Stimulated activated CD8-positive, alpha-beta memory T cell treated with anti-CD3 and anti-CD28 coated beads, Interleukin-15, amount 100 ng/mL, for 1 hour (primary cell): ENCODE measurements around the gene ZNRF4.

Source experiments
- DNase-seq: peaks from one replicate; pipeline ENCODE4 v3.0.0-alpha.2; 2020; ENCODE audit warnings: low read depth

Gene ZNRF4

DNA sequence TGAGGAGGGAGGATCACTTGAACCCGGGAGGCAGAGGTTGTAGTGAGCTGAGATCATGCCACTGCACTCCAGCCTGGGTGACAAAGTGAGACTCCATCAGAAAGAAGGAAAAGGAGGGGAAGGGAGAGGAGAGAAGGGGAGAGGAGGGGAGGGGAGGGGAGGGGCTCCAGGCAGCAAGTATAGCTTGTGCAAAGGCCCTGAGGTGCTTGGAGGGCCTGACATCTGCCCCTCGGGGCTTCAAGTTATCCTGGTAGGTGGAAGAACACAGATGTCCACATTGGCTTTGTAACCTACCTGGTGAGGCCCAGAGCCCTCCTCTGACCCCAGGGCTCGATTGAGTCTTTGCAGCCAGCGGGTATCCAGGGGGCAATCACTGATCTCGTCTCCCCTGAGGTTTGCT, 11.5 kb upstream of the ZNRF4 start:
- DNase-seq = no peak

DNA sequence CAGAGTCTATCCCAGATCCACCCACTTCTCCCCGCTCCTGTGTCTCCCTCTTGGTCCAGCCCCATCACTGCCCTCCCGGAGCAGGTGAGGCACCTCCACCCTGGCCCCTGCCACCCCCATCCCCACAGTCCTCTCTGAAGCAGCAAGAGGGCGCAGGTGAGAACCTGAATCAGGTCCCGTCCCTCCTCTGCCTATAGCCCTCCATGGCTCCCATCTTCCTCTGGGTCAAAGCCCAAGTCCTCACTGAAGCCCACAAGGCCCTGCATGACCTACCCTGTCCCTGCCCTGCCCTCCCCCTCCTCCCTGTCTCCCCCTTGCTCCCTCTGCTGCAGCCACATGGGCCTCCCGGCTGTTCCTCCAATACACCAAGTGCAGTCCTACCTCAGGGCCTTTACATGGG, 10.8 kb upstream of the ZNRF4 start:
- DNase-seq = no peak

DNA sequence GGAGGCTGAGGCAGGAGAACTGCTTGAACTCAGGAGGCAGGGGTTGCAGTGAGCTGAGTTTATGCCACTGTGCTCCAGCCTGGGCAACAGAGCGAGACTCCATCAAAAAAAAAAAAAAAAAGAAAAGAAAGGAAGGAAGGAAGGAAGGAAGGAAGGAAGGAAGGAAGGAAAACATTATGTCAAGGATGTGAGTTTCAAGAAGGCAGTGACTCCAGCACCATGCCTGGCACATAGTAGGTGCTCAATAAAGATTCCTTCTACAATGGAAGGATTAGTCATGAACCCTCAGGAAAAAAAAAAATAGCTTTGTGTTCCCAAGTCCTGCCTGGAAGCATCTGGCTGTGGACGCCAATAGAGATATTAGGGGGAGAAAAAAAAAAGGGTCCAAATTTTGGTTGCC, 10.1 kb upstream of the ZNRF4 start:
- DNase-seq = no peak

DNA sequence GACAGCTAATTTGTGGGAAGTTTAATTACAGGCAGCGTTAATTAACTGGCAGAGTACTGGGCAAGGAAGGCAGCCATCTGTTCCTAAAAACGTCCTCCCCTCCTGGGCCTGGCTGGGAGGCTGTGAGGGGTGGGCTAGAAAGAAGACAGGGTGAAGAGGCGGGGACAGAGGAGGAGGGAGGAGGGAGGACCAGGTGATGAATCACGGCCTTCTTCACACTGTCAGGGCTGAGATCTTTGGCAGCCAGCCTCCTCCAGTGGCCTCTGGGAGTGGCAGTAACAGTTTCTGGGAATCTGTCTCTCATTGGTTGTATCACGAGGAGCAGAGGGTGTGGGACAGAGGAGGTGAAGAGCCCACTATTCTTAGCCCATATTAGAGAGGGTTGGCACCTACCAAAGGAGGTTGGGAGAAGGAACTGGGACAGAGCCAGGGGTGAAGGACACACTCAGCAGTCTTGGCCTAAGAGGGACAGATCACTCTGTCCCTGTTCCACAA, 9.6 kb upstream of the ZNRF4 start:
- no peak for DNase-seq

DNA sequence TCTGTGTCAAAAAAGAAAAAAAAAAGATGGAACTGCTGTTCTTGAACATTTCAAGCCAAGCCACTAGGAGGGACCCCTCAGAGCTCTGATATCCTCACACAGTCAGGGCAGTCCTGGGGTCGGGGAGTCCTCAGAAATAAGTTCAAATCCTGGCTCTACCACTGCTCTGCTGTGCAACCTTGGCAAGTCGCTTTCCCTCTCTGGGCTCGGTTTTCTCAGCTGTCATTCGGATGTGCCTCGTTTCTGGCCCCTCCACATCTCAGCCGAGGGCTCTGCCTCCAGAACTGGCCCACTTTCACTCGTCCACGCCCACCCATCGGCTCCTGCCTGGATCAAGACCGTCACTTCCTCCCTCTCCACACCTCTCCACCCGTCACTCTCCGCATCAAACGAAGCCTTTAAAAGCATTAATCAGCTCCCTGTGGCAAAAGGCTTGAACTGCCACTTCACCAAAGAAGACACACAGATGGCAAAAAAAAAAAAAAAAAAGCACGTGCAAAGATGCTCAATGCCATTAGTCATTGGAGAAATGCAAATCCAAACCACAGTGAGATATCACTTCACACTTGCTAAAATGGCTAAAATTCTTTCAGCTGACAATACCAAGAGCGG, 7.4 kb upstream of the ZNRF4 start:
- DNase-seq = no peak

DNA sequence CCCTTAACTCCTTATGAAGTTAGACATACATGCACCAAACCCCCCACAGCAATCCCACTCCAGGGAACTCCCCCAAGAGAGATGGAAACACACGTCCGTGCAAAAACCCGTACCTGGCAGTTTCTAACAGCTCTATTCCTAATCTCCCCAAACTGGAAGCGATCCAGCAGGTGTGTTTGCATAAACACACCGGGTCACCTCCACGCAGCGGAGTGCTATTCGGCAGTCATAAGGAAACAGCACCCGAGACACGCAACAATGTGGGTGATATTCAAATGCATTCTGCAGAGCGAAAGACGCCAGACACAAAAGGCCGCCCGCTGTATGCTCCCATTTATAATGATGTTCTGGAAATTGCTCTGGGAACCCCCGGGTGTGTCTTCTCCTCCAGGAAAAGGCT, 6.8 kb upstream of the ZNRF4 start:
- no peak for DNase-seq

DNA sequence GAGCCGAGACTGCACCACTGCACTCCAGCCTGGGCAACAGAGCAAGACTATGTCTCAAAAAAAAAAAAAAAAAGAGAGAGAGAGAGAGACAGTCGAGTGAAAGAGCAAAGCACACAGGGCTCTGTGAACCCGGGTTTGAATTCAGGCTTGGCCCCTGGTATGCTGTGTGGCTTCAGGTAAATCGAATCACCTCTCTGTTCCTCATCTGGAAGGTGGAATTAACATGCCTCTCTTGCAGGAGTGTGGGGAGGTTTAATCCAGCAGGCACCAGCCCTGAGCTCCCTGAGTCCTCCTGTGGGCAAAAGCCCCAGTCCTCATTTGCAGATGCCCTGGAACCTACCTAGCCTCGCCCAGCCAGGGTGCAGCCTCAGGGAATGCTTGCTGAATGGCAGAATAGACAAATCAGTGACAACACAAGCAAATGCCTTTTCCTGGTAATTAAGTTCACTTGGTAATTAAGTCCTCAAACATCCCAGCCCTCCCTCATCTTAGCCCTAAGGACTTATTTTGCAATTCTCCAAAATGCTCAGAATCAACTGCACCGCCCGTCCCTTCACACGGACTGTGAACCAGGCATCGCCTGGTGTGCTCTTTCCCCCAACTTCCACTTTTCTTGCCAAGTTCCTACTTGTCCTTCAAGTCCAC, 4.6 kb upstream of the ZNRF4 start:
- no peak for DNase-seq

DNA sequence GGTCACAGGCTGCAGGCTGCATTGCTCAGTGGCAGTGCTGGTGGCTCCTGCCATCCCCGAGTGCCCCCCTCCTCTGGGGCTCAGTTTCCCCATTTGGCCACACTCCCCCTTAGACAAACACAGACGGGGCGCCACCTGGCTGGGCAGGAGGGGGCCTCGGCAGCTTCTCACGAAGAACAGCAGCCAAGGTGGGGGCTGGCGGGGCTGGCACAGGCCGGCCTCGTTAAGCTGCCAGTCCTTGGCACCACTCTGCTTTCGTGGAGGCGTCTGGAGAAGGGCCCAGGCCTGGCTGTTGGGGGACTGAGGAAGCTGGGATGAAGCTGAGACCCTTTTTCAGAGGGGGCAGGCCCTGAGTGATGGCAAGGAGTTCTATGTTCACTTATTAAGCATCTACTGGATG, 3.7 kb upstream of the ZNRF4 start:
- DNase-seq = no peak

DNA sequence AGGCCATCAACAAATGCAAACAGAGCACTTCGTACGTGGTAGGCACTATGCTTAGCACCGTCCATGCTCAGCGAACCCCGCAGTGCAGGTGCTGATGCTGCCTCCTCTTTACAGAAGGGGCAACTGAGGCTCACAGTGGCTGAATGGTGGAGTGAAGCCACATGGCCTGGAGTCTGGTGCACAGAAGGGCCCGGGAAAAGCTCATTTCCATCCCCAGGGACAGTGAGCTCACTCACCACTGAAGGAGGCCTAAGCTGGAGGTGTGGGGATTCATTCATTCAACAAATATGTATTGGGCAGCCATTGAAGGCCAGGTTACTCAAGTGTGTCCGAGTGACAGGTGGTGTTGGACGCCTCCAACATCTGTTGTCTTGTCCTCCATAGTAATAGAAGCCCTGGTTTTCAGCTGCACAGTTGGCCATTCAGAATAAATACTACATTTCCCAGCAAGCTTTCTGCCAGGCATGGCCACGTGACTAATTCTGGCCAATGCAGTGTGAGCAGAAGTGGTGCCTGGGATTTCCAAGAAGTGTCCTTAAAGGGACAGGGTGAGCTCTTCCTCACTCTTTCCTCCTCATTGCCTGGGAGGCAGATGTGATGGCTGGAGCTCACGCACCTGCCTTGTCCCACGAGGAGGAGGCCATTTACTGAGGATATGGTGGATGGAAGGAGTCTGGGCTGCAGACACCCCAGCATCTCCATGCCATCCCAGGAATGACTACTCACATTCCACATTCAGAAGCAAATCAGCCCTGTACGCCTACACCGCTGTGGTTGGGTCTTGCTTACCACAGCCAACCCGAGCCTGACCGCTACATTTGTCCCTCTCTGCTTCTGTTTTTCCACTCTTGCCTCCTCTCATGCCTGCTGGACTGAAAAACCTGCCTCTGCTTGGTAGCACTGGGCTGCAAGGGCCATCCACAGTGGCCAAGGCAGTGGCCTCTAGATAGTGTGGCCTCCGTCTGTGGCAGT, 2.3 kb upstream of the ZNRF4 start:
- DNase-seq = no peak

DNA sequence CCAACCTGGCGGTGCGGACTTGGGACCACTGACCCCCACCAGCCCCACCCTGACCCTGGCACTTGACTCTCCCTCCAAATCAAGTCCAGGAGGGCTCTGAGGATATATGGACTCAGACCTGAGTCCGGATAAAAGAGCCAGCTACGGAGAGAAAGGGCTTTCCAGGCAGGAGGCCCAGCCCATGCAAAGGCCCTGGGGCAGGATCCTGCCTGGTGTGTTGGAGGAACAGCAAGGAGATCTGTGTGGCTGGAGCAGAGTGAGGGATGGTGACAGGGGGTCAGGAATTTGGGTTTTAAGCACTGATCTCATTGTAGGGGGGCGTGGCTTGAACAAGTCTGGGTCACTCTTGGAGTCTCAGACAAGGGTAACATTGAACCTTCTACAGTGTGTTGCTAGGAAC, 474 bp upstream of the ZNRF4 start:
- DNase-seq = no peak

DNA sequence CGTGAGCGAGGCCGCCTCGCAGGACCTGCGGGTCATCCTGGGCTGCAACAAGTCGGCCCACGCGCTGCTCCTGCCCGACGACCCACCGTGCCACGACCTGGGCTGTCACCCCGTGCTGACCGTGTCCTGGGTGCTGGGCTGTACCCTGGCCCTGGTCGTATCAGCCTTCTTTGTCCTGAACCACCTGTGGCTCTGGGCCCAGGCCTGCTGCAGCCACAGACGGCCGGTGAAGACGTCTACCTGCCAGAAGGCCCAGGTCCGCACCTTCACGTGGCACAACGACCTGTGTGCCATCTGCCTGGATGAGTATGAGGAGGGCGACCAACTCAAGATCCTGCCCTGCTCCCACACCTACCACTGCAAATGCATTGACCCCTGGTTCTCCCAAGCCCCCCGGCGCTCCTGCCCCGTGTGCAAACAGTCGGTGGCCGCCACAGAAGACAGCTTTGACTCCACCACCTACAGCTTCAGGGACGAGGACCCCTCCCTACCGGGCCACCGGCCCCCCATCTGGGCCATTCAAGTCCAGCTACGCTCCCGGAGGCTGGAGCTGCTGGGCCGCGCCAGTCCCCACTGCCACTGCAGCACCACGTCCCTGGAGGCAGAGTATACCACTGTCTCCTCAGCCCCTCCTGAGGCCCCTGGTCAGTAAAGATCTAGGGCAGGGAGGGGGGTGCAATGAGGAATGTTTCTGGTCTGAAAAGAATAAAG, 1.1 kb downstream of the ZNRF4 start:
- DNase-seq = no peak

DNA sequence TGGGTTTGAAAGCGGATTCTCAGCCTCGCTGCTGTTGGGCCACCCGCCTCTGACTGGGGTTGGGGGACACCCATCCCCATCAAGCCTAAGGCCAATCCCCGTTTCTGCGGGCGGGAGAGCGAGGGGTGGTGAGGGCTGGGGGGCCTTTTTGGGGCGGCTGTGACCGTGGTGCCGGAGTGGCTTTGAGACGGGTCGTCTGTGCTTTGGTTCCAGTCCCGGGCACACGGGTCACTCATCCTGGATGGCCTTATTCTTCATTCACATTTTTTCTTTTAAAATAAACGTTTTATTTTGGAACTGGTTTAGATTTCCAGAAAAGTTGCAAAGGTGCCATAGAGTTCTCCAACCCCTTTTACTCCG, 1.6 kb downstream of the ZNRF4 start:
- DNase-seq = no peak

DNA sequence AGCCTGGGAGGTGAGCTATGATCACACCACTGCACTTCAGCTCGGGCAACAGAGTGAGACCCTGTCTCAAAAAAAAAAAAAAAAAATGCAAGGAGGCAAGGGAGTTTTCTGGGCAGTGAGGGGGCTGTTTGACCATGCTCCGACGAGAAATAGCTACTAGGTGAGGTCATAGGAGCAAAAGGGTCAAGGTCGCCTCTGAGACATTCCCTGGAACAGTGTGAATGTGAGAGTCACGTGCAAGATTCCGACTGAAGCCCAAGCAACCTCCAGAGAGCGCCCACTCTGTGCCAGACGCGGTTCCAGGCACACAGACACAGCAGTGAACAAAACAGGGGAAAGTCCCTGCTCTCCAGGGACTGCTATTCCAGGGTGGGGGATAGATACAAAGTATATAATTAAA, 2.5 kb downstream of the ZNRF4 start:
- DNase-seq = no peak

DNA sequence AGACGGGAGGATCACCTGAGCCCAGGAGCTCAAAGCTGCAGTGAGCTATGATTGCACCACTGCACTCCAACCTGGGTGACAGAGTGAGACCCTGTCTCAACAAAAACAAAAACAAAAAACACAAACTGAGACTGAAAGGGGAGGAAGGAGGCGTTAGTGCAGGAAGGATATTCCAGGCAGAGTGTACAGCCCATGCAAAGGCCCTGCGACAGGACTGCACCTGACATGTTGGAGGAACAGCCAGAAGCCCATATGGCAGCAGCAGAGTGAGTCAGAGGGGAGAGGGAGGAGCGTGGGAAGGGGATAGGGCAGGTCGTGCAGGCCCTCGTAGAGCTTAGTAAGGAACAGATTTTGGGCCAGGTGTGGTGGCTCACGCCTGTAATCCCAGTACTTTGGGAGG, 3.2 kb downstream of the ZNRF4 start:
- DNase-seq = no peak

DNA sequence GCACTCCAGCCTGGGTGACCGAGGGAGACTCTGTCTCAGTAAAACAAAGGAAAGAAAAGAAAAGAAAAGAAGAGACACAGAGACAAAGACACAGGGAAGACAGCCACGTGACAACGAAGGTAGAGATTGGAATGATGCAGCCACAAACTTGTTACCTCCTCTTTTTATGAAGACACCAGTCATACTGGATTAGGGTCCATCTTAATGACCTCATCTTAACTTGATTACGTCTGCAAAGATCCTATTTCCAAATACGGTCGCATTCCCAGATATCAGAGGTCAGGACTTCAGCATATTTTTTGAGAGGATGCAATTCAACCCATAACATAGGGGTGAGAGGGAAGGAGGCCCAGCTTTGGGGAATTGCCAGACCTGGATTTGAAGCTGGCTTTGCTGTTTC, 4.1 kb downstream of the ZNRF4 start:
- no peak for DNase-seq

DNA sequence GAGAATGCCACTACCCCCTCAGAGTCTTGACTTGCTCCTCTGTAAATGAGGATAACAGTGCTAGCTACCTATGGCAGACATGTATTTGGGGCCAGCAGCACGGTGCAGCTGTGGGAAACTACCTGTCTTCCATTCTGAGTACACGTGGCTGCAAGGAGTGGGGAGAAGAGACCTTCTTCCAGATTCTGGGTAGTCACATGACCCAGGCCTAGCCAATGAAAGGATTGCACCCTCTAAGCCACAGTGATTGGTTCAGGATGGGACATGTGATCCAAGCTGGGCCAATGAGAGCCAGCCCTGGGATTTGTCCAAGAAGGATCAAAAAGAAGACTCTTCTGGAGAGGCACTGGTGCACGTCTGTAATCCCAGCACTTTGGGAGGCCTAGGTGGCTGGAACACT, 5.5 kb downstream of the ZNRF4 start:
- no peak for DNase-seq

DNA sequence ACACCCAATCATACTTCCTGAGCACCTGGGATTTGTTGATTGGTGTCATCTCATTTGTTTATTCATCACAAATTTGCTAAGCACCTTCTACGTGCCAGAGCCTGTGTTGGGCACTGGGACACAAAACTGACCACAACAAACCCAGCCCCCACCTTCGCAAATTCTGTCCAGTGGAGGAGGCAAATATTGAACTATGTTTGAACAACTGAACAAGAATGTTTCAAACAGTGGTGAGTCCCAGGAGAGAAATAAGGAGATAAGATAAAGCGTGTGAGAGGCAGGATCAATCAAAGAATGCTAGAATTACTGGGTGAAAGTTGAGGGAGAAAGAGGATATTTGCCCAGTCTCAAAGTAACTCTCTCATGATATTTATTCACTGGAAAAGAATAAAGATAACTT, 8.7 kb downstream of the ZNRF4 start:
- DNase-seq = no peak

DNA sequence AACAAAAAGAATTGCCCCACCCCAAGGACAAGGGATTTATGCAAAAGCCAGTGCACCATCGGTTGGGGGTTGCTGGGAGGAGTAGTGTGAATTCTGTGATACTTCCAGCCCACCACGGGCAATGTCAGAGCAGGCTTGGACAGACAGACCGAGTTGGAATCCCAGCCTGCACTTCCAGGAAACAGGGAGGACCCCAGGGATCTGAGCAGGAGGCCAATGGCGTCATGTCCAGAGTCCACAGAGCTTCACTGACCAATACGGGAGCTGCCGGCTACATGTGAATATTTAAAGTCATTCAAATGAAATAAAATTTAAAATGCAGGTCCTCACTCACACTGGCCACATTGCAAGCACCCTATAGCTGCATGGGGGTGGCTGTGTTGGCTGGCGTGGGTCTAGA, 10.9 kb downstream of the ZNRF4 start:
- DNase-seq = no peak

DNA sequence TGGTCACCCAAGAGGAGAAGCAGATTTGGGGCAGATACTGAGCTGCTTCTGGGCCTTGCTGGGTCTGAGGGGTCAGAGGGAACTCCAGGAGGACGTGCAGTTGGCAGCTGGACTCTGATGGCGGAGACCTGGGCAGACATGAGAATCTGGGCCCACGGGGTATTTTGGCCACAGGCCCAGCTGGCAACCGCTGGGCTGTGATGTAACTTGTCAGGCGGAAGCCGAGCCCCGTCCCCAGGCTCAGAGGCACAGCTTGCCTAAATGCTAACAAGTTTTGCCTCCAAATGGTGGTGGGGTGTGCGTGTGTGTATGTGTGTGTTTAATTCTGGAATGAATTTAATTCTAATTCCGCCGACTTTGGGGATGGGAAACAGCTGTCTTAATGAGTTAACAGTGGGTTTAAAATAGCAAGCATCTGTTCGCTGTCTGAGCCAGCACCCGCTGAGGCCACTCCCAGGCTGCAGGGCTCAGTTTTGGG, 11.6 kb downstream of the ZNRF4 start:
- DNase-seq = no peak

DNA sequence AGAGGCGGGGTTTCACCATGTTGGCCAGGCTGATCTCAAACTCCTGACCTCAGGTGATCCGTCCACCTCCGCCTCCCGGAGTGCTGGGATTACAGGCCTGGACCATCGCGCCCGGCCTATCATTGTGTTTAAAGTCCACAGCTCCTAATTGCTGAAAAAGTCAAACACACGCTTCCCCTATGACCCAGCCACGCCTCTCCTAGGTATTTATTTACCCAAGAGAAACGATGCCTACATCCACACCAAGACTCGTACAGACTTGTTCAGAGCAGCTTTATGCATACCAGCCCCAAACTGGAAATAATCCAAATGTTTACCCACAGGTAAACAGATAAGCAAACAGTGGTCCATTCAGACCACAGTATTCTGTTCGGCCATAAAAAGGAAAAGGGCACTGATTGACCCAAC, 15.1 kb downstream of the ZNRF4 start:
- no peak for DNase-seq

DNA sequence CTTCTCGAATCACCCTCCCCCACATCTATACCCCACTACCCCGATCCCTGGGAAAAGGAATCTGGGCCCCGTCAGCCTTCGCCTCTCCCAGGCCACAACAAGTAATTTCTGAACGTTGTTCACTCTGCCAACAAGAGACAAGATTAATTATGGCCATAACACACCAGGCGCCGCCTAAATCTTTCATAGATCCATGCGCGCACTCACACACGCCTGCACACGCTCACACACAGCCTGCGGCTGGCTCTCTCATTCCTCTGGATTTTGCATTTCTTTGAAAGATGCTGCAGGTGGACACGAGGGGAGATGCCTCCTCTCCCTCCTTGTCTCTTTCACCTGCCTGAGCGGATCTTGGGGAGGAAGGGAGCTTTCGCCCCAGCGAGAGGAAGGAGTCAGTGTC, 17.1 kb downstream of the ZNRF4 start:
- DNase-seq = no peak

DNA sequence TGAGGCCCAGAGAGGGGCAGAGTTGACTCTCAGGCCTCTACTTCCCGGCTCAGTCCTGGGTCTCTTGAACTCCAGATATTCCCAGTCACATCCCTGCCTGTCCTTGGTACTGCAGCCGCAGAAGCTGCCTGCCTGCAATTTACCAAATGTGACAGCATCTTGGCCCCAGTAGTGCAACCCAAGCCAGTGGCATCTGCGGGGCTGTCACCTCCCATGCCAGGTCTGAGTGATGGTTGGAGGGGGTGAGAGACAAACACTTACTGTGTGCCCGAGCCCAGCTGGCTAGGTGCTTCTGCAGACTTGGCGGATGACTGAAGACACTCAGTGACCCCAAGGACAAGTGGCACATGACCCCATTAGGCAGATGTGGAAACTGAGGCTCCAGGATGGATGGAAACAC, 18.4 kb downstream of the ZNRF4 start:
- no peak for DNase-seq
